Body of pancreas (tissue), 4 donors: ENCODE measurements around the gene ATP9B.

Experiments
- CTCF ChIP-seq, 7 experiments: fragments of 450-650 bp in 4 of 7; fragments of 200-600 bp in 3 of 7; sonication (generic) in 3 of 7; IDR thresholded peaks; one replicate each; pipeline ENCODE4 v1.5.1; 2016 to 2019; ENCODE audit warnings: antibody characterized with exemption in 7 of 7
- POLR2A ChIP-seq, 3 donors: fragments of 450-650 bp; IDR thresholded peaks; one replicate each; pipeline ENCODE4 v1.6.1; 2016; ENCODE audit warnings: antibody characterized with exemption in 3 of 3, mild to moderate bottlenecking in 2 of 3

DNA sequence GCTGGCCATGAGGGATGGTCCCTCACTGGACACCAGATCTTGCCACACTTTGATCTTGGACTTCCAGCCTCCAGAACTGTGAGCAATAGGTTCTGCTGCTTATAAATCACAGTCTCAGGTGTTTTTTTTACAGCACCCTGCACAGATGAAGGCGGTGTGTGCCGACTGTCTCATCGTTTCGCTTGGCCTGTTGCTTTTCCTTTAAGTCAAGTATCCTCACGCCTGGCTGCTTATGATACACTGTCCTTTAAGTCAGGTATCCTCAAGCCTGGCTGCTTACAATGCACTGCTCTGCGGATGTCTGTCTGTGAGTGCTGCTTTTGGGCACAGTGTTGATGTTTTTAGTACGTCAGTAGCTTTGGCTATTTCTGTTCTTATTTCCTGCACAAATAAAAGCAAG, 49.3 kb upstream of the ATP9B start:
- TF ChIP-seq CTCF (IDR thresholded peaks at IDR 0.05) (no peak), POLR2A (IDR thresholded peaks at IDR 0.05) (no peak)
